Measurements from ENCODE around the gene RNF224.

The RNF224 gene

DNA sequence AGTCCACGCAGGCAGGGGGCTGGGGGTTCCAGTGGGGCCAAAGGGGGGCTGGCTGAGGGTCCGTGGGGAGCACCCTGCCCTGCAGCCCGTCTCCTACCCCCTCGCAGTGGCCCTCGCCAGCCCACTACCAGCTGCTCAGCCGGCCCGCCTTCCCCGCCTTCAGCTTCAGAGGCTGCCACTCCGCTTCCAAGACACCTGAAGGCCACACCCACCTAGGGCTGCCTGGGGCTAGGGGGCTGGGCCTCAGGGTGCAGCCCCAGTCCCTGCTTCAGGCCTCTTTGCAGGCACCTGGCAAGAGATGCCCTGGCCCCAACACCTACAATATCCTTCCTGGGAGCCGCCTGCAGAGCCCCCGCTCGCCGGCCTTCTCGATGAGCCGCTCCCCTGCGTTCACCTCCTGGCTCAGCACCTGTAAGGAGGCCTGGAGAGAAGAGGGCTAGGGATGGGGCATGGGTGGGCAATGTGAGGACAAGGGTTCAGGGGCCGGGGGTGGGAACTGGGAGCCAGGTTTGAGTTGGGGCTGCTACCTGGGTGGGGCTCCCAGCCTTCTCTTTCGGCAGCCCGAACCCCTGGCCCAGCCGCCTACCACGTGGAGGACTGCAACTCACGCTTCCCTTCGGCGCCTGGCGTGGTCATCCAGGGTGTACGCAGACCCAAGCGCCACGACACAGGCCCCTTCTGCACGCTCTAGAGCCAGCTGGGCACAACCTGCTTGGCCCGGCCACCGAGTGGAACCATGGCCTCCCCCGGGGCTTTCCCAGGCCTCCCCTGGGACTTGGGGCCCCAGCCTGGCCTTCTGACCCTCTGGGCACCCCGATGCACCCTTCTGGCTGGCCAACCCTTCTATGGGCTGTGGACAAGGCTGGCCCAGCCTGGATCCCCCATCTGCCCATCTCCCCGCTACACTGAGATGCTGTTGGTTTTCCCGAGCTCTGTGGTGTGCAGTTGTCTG is 25.5 kb downstream of the RNF224 start:
- Histone ChIP-seq H3K36me3 (replicated peaks; ENCODE audit: low read depth, low read length) (peaks cover 6% of the 10 kb centered on the region), H2AFZ (ENCODE audit: low read depth, low read length) (no peak overlapping the region), H4K20me1 (ENCODE audit: insufficient read depth, low read length) (0 out of 2 replicates have a peak, but pooled peaks cover 6% of the 10 kb centered on the region), H3K79me2 (ENCODE audit: low read length) (peaks cover 27% of the 10 kb centered on the region), H3K9ac (ENCODE audit: low read length) (peak overlapping the region; percentile 93), H3K4me2 (ENCODE audit: low read length) (peak overlapping the region; percentile 91), H3K4me3 (ENCODE audit: low read length) (peak overlapping the region; percentile 88), H3K27ac (ENCODE audit: low read length) (peak overlapping the region; percentile 58), H3K4me1 (ENCODE audit: low read length) (peaks cover 33% of the 10 kb centered on the region), H3K27me3 (ENCODE audit: low read depth, low read length) (no peaks in the 10 kb centered on the region), H3K9me3 (ENCODE audit: insufficient read depth, low read length) (no peaks in the 10 kb centered on the region)
- TF ChIP-seq, protein P1, sequence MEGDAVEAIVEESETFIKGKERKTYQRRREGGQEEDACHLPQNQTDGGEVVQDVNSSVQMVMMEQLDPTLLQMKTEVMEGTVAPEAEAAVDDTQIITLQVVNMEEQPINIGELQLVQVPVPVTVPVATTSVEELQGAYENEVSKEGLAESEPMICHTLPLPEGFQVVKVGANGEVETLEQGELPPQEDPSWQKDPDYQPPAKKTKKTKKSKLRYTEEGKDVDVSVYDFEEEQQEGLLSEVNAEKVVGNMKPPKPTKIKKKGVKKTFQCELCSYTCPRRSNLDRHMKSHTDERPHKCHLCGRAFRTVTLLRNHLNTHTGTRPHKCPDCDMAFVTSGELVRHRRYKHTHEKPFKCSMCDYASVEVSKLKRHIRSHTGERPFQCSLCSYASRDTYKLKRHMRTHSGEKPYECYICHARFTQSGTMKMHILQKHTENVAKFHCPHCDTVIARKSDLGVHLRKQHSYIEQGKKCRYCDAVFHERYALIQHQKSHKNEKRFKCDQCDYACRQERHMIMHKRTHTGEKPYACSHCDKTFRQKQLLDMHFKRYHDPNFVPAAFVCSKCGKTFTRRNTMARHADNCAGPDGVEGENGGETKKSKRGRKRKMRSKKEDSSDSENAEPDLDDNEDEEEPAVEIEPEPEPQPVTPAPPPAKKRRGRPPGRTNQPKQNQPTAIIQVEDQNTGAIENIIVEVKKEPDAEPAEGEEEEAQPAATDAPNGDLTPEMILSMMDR (IDR thresholded peaks at IDR 0.05; ENCODE audit: low read depth, low read length): no peak
- no peak for TF ChIP-seq EZH2phosphoT487 (IDR thresholded peaks at IDR 0.05; ENCODE audit: low read depth)

DNA sequence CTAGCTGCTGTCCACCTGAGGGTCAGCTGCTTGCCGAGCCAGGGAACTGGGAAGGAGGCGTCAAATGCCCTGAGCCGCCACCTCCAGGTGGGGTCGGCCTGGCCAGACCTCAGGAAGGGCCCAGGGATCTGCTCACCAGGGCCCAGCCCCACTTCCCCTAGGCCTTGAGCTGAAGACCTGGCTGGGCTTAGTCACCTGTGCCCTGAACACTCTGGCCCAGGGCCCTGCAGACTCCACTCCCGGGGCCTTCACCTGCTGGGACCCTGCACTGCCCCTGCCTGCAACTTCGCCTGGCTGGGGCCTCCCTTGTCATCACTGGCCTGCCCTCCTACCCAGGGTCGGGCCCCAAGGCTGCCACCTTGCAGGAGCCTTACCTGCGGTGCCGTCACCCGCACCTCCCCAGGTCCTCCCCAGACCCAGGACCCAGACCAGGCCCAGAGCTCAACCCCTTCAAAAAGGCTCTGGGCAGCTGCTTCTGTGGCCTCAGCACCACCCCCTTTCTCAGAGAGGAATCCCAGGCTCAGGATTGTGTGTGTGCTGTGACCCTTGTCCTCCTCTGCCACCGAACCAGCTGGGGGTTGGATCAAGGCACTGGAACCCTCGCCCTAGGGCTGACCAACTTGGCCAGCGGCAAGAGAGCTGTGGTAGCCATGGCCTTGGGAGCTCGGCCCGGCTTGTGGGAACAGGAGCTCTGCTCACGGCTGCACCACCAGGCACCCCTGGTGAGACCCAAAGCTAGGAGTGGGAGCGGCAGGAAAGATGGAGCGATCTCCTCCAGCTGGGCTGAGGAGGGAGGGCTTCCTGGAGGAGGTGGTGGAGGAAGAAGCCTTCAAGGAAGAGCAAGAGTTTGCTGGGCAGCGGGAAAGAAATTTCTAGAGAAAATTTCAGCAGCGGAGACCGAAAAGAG is 26.7 kb downstream of the RNF224 start:
- peaks cover 33% of the 10 kb centered on the region for H3K4me1 ChIP-seq (ENCODE audit: low read length)
- H3K27me3 ChIP-seq (ENCODE audit: low read depth, low read length): no peaks in the 10 kb centered on the region
- H3K4me3 ChIP-seq (ENCODE audit: low read length): peak overlapping the region; percentile 88
- peak overlapping the region; percentile 93 for H3K9ac ChIP-seq (ENCODE audit: low read length)
- H3K9me3 ChIP-seq (ENCODE audit: insufficient read depth, low read length): no peaks in the 10 kb centered on the region
- TF ChIP-seq, protein P1 (IDR thresholded peaks at IDR 0.05; ENCODE audit: low read depth, low read length): no peak
- no peak for TF ChIP-seq EZH2phosphoT487 (IDR thresholded peaks at IDR 0.05; ENCODE audit: low read depth)
- H3K79me2 ChIP-seq (ENCODE audit: low read length): peaks cover 31% of the 10 kb centered on the region
- peak overlapping the region; percentile 91 for H3K4me2 ChIP-seq (ENCODE audit: low read length)
- H3K36me3 ChIP-seq (replicated peaks; ENCODE audit: low read depth, low read length): peaks cover 10% of the 10 kb centered on the region
- H4K20me1 ChIP-seq (ENCODE audit: insufficient read depth, low read length): 0 out of 2 replicates have a peak, but pooled peaks cover 6% of the 10 kb centered on the region
- H2AFZ ChIP-seq (ENCODE audit: low read depth, low read length): no peak overlapping the region
- H3K27ac ChIP-seq (ENCODE audit: low read length): peak overlapping the region; percentile 58

DNA sequence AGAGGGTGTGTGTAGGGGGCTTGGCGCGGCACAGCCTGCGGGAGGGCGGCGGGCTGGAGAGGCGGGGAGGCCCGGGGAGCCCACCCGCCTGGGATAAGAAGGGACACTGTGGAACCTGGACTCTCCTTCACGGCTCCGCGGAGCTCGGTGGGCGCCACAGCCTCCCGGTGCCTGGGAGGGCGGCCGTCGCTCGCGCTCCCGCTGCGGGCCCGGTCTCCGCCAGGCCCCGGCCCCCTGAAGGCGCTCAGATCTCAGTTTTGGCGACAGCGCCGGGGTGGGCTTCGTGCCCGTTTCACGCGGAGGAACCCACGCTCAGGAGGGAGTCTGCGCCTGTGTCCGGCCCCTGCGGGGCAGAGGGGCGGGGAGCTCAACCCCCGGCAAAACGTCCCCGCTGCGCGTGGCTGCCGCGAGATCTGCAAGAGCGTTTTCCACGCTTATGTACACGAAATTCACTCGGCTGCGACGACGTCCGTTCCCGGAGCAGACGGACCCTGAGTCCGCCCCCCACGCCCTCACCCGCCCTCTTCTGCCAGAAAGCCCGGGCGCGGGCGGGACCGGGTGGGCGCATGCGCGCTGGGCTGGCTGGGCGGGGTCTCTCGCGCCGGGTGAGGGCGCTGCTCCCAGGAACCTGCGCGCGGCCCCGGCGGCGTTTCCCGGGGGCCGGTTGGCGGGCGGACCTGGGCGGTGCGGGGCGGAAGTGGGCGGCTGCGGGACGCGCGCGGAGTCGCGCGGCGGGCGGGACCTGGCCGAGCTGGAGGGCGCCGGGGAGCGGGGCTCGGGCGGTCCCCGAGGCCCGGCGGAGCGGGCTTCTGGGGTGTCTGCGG is 27.5 kb downstream of the RNF224 start, which contains the start of gene NELFB:
Gene NELFB, plus strand, starts transcription at position 704 of the 824 bp plus-strand sequence.
- H3K9ac ChIP-seq (ENCODE audit: low read length): peak within 1 kb of the TSS; percentile 93
- H3K27me3 ChIP-seq (ENCODE audit: low read depth, low read length): no peaks in the 10 kb centered on the region
- peak within 1 kb of the TSS; percentile 96 for H3K4me3 ChIP-seq (ENCODE audit: low read length)
- peak within 1 kb of the TSS; percentile 58 for H3K27ac ChIP-seq (ENCODE audit: low read length)
- peaks cover 13% of the 10 kb centered on the region for H3K36me3 ChIP-seq (replicated peaks; ENCODE audit: low read depth, low read length)
- TF ChIP-seq, protein P1 (IDR thresholded peaks at IDR 0.05; ENCODE audit: low read depth, low read length): no peak
- TF ChIP-seq EZH2phosphoT487 (IDR thresholded peaks at IDR 0.05; ENCODE audit: low read depth): no peak
- H3K4me2 ChIP-seq (ENCODE audit: low read length): peak within 1 kb of the TSS; percentile 91
- 0 out of 2 replicates have a peak, but pooled peaks cover 6% of the 10 kb centered on the region for H4K20me1 ChIP-seq (ENCODE audit: insufficient read depth, low read length)
- no peak within 1 kb of the TSS; the same call in 1 of the 2 replicates for H2AFZ ChIP-seq (ENCODE audit: low read depth, low read length)
- peaks cover 31% of the 10 kb centered on the region for H3K79me2 ChIP-seq (ENCODE audit: low read length)
- H3K9me3 ChIP-seq (ENCODE audit: insufficient read depth, low read length): no peaks in the 10 kb centered on the region
- peaks cover 33% of the 10 kb centered on the region for H3K4me1 ChIP-seq (ENCODE audit: low read length)

Measured in OCI-LY3 (cell line).